ENCODE measurements around the gene BAZ1B.
"Not testable (repeated sequence)": the region's sequence is repeated elsewhere in the genome, so short reads cannot be mapped to it uniquely, and the experiment has no call there.

BAZ1B gene, protein sequence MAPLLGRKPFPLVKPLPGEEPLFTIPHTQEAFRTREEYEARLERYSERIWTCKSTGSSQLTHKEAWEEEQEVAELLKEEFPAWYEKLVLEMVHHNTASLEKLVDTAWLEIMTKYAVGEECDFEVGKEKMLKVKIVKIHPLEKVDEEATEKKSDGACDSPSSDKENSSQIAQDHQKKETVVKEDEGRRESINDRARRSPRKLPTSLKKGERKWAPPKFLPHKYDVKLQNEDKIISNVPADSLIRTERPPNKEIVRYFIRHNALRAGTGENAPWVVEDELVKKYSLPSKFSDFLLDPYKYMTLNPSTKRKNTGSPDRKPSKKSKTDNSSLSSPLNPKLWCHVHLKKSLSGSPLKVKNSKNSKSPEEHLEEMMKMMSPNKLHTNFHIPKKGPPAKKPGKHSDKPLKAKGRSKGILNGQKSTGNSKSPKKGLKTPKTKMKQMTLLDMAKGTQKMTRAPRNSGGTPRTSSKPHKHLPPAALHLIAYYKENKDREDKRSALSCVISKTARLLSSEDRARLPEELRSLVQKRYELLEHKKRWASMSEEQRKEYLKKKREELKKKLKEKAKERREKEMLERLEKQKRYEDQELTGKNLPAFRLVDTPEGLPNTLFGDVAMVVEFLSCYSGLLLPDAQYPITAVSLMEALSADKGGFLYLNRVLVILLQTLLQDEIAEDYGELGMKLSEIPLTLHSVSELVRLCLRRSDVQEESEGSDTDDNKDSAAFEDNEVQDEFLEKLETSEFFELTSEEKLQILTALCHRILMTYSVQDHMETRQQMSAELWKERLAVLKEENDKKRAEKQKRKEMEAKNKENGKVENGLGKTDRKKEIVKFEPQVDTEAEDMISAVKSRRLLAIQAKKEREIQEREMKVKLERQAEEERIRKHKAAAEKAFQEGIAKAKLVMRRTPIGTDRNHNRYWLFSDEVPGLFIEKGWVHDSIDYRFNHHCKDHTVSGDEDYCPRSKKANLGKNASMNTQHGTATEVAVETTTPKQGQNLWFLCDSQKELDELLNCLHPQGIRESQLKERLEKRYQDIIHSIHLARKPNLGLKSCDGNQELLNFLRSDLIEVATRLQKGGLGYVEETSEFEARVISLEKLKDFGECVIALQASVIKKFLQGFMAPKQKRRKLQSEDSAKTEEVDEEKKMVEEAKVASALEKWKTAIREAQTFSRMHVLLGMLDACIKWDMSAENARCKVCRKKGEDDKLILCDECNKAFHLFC (N-terminal part only)

DNA sequence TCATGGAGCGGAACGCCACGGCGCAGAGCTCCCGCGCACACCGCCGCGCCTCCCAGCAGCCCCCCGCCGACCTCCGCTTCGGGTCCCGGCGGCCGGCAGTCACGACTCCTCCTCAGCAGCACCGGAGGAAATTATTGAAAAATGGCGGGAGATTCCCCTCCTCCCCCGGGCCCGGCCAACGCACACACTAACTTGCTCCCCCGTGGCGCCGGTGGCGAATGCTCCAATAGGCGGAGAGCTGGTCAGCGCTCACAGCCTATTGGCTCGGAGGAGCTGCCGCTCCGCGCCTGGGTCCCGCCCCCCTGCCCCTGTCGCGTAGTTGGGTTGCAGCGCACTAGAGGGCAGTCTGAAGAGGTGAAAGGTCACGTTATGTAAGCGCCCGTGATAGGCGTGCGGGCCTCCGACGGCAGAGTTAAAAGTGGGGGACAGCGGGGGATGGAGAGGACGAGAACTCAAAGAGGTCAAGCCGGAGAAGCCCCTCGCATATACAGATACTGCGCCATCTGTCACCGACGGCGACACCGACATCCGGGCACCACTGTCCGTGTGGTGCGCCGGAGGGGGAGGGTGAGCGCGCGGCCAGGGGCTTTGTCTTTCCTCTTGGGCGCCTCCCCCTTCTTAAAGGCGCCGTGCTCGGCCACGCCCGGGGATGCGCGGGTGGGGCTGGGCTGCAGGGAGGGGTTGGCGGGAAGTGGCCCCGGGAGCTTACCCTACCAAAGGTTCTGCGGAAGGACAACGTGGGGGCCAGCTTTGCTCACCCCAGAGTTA is at the start of gene BAZ1B:
TSS of gene BAZ1B (minus strand) at position 189 of the 768 bp plus-strand sequence. CDS start 360 bp downstream, outside the sequence.
- DNase-seq = peak; percentile 99

DNA sequence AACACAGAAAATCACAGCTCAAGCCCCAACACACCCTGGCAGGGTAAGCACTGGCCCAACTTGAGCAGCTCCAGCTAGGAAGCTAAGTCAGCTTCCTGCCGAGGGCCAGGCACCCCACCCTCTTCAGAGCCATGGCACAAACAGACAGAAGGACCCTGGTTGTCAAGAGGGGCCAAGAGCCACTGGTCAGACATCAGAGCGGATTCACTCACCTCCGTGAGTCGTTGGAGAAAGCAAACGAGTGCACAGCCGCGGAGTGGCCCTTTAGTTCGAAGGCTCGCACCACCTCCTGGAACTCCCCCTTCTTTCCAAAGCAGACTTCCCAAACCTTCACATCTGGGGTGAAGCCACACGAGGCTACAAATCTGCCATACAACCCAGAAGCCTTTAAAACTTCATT is 48.9 kb upstream of the BAZ1B start:
- DNase-seq = no peak

DNA sequence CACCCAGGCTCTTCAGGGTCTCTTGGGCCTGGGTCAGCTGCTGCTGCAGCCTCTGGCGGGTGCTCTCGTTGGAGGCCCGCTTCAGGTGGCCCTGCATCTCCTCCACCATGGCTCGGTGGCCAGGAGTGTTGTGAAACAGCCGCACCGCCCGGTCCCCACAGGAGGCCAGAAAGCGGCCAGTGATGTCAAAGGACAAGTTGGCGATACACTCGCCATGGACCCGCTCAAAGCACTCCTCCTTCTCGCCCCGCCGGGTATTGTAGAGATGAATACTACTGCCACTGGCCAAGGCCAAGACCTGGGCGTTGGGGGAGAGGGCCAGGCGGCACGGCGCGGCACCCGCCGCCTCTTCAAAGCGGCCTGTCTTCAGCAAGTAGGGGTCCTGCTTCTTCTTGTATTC is 48.4 kb upstream of the BAZ1B start:
- DNase-seq = no peak

DNA sequence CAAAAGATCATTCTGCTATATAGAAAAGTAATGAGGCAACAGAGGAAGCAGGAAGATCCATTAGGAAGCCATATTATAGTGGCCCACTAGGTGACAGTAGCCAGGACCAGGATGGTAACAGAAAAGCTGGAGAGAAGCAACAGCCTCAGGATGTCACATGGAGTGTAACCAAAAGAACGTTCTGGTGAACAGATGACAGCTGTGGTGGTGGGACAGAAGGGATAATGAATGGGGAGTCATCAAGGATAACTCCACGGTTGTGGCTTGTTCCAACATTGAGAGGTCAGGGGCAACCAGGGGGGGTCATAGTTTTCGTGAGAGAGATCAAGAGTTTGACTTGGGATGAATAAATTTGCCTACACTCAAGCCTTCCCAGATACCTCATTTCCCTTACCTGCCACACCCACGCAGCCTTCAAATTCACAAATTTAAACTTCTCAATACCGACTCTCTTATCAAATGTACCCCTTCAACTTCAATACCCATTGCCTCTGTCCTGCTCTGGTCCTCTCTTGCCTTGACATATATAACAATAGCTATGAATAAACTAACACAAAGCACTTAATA is 47.0 kb upstream of the BAZ1B start:
- DNase-seq = no peak

DNA sequence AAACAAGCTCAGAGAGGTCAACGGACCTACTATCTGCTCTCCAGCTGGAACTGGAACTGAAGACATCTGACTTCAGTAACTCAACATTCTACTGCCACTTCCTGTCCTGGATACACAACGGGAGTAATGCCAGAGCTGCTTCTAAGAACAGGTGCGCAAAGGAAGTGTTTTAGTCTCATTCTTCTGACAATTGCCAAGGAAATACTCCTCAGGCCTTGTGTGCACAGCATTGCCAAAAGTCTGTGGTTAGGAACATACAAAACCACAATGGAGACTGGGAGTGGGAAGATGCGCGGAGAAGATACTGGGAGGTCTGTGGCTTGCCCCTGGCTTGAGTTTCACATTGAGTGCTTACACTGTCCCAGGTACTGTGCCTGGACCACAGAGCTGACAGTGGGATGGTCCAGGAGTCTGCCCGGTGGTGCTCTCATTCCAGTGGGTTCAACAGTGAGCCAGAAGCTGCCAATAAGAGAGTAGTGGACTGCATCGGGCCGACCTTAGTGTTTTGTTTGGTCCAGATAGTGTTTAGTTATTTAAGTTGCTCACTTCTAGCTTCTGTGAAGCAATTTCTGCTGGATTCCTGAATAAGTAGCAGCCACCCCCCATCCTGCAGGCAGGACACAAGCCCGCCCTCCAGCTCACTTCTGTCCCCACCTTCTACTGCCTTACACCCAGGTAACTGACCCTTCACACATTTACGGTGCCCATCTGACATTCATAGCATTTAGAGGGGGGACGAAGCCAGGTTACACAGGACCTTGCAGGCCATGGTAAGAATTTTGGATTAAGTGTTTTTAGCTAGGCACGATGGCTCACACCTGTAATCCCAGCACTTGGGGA is 46.0 kb upstream of the BAZ1B start:
- no peak for DNase-seq

DNA sequence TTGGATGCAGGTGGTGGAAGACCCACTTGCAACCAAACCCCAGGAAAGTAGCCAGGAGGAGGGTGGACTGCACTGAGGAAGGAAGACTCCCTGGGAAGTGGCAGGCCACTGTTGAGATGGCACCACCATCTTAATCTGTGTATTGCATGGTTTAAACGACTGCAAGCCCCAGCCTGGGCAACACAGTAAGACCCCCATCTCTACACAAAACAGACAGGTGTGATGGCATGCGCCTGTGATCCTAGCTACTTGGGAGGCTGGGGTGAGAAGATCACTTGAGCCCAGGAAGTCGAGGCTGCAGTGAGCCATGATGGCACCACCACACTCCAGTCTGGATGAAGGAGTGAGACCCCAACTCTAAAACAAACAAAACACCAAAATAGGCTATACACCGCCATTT is 45.0 kb upstream of the BAZ1B start:
- no peak for DNase-seq

DNA sequence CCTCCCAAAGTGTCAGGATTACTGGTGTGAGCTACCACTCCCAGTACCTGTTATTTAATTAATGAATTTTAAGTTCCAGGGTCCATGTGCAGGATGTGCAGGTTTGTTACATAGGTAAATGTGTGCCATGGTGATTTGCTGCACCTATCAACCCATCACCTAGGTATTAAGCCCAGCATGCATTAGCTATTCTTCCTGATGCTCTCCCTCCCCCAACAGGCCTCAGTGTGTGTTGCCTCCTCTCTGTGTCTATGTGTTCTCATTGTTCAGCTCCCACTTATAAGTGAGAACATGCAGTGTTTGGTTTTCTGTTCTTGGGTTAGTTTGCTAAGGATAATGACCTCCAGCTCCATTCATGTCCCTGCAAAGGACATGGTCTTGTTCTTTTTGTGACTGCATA is 44.3 kb upstream of the BAZ1B start:
- DNase-seq = not testable (repeated sequence)

DNA sequence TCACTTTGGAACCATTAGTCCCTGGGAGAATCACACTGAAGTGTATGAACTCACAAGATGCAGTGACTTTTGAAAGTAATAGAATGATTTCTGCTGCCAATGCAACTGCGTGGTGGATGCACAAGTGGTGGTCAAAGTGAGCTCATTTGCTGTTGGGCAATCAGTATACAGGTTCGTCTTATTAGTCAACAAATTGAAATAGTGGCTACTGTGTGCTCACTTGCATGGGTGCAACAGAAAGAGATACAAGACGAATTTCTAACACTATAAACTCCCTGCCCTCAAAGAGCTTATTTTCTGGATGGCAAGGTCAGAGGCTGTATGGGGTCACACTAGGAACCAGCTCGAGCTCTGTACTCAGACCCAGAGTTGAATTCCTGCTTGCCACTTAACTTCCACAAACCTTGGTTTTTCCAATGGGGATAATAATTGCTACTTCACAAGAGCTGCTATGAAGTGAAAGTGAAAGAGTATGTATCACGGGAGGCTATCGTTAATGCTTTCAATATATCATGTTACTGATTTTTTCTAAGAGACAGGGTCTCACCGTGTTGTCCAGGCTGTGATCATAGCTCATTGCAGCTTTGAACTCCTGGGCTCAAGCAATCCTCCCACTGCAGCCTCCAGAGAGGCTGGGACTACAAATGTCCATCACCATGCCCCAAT is 43.7 kb upstream of the BAZ1B start:
- DNase-seq = no peak

DNA sequence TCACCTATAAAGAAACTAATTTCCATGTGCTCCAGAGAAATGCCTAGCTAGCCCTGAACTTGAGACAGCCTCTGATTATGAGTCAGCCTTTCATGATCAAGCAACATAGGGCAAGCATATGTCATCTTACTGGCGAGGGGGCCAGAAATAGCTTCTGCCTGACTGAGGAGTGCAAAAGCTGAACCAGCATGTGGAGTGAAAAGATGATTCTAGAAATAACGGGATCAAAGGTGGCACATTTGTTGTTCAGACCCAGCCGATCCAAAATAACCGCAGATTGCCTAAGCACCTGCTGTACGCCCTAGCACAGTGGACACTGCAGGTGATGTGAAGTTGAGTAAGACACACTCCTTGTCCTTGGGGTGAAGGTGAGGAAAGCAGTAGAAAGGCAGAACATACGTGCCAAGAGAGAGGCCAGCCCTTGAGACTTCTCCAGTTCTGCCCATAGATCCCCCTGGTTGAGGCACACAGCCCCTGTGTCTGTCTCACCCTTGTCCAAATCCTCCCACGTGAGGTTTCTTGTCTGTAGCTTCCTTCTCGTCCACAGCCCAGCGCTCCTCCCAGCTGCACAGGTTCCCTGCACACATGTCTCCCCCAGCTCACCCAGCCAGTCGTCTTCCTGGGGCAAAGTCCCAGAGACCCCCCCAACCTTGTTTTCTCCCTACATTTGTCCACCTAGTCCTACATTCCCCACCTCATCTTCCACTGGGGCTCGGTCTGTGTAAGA is 38.2 kb upstream of the BAZ1B start:
- no peak for DNase-seq

DNA sequence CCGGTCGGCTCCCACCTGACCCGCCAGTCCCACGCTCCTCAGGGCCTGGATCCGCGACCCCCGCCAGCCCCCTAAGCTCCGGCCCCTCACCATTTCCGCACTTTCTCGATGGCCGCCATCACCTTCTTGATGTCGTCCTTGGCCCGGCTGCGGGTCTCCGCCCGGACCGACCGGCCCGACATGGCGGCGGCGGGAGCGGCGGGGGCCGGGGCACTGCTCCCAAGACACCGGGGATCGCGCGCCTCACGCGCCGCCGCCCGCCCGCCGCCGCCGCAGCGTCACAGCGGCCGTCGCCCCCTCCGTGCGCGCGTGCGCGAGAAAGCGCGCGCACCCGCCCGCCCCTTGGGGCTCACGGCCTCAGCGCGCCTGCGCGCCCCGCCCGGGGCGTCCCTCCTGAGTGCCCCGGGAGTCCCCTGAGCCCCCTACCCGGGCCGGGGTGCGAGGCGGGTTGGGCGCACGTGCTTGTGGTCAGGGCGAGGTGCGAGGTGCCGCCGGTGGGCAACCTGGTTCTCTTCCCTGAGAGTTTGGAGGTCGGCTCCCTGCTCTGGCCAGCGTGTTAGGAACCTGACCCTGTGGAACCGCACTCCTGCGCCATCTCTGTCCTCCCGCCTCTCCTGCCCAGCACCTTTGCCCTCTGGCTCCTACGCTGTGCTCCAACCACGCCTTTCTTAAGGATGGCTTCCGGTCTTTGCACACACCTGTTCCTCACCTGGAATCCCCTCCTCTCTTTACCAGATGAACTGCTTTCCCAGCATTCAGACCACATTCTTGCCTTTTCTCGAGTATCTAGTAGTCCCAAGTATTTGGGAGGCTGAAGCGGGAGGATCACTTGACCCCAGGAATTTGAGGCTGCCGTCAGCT is 35.5 kb upstream of the BAZ1B start, which contains the start of gene BCL7B:
TSS of gene BCL7B (minus strand) at position 294 of the 861 bp plus-strand sequence. CDS start at position 182, 112 bp downstream.
- peak; percentile 70 for DNase-seq

DNA sequence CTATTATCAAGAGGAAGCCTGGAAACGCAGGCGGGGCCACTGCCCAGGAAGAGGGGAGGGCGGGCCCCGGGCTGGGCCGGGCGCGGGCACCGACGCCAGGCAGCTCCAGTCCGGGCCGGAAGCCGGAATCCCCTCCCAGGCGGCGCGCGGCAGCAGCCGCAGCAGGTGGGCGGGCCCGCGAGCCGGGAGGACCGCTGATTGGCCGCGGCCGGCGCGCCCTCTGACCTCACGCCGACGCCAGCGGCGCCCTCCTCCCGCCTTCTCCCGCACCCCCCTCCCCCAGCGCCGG is 35.0 kb upstream of the BAZ1B start:
- DNase-seq = peak; percentile 89

DNA sequence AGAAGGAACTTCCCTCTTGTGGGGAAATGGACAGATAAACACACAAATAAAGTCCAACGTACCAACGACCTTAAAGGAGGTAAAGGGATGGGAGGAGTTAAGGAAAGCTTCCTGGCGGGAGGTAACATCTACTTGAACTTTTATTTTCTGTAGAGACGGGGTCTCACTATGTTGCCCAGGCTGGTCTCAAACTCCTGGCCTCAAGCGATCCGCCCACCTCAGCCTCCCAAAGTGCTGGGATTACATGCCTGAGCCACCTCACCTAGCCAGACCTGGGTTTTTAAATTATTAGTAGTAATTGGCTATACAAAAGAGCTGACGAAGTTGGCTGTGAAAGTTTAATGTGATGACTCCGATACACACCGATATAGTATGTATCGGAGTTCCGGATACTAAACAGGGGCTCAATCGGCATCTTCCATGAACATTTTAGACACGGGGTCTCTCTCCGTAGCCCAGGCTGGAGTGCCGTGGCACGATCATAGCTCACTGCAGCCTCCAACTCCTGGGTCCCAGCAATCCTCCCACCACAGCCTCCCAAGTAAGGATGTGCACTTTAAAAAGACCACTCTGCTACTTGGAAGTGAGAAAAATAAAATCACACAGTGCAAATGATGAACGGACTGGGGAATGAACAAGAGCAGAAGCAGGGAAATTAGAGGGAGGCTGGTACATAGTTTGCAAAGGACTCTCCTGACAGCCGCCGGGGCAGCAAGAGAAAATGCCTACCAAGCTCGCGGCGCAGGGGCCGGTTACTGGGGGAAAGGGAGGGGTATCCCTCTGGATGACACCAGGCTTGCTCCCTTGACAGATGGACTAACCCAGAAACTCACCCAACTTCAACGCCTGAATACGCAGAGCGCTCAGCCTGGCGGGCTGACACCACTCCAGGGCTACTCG is 34.4 kb upstream of the BAZ1B start:
- DNase-seq = no peak

DNA sequence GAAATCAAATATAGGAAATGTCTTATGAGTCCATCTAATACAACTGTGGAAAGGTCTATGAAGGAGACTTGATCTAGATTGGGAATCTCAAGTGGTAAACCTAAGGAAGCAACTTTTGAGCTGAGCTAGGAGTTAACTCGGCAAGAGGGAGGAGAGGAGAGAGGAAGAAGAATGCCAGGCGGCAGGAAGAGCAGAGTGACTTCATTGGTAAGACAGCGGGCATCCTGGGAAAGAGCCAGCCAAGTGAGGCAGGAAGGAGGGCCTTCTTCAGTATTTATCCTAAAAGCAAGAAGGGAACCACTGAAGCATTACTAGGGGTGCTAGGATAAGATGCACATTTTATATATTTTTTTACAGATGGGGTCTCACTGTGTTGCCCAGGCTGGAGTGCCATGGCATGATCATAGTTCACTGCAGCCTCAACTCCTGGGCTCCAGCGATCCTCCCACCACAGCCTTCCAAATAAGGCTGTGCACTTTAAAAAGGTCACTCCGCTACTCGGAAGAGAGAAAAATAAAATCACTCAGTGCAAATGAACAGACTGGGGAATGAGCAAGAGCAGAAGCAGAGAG is 33.4 kb upstream of the BAZ1B start:
- no peak for DNase-seq

DNA sequence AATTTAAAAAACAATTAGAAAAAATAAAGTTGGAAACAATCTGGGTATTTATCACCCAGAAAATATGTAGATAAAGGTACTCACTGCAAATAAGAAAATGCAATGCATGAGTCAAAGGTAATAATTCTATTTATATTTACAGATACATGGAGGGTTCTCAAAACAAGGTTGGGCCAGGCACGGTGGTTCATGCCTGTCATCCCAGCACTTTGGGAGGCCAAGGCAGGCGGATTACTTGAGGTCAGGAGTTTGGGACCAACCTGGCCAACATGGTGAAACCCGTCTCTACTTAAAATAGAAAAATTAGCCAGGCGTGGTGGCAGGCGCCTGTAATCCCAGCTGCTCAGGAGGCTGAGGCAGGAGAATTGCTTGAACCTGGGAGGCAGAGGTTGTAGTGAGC is 28.0 kb upstream of the BAZ1B start:
- DNase-seq = not testable (repeated sequence)

DNA sequence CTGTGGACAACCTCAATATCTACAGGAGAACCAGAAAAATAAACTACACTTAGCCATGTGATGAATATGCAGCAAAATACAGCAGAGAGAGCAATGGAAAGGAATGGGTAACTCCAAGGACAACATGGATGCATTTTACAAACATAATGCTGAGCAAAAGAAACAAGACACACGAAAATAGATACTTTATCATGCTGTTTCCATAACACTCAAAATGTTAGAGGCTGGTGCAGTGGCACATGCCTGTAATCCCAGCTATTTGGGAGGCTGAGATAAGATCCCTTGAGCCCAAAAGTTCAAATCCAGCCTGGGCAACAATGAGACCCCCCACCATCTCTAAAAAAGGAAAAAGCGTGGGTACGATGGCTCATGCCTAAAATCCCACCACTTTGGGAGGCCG is 27.1 kb upstream of the BAZ1B start:
- no peak for DNase-seq

DNA sequence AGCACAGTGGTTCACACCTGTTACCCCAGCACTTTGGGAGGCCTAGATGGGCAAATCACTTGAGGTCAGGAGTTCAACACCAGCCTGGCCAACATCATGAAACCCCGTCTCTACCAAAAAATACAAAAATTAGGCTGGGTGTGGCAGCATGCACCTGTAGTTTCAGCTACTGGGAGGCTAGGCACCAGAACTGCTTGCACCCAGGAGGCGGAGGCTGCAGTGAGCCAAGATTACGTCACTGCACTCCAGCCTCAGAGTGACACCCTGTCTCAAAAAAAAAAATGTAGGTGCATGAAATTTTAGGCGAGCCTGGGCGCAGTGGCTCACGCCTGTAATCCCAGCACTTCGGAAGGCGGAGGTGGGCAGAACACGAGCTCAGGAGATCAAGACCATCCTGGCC is 25.7 kb upstream of the BAZ1B start:
- DNase-seq = no peak

DNA sequence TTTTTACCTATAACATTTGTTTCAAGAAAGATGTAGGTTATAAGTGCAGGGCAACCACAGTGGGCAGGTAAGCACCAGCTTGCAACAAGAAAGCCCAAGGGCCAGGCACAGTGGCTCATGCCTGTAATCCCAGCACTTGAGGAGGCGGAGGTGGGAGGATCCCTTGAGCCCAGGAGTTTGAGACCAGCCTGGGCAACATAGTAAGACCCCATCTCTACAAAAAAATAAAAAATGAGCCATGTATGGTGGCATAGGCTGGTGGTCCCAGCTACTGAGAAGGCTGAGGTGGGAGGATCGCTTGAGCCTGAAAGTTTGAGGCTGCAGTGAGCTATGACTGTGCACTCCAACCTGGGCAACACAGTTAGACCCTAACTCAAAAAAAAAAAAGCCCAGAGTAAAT is 22.6 kb upstream of the BAZ1B start:
- DNase-seq = no peak

DNA sequence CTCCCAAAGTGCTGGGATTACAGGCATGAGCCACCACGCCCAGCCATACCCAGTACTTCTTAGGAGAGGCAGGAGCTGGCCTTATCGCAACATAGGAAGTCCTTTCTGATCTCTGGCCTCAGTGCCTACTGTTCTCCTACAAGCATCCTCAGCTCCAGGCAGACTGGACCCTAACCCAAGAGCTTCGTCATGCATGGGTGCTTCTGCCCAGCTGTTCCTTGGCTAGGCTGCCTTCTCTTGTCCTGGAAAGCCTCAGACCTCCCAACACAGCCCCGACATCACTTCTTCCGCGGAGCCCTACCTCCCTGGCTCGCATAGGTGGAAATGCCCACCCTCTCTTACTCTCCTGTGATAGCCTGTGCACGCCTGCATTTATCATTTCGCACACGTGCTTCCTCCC is 19.6 kb upstream of the BAZ1B start:
- no peak for DNase-seq
